BLaER1 (cell line): Measurements from ENCODE around the gene OS9.
A peak's percentile ranks its signal among the peaks of the same experiment; 100 is the strongest.

ENCODE experiments used
- H3K27ac ChIP-seq: shearing (Covaris generic); formaldehyde crosslinking; 2 replicates; pipeline ENCODE4 v1.8.1; 2022
- H3K27me3 ChIP-seq: shearing (Covaris generic); formaldehyde crosslinking; 2 replicates; pipeline ENCODE4 v1.8.1; 2022
- H3K36me3 ChIP-seq: shearing (Covaris generic); formaldehyde crosslinking; 2 replicates; pipeline ENCODE4 v1.8.1; 2022
- H3K4me1 ChIP-seq: shearing (Covaris generic); formaldehyde crosslinking; 2 replicates; pipeline ENCODE4 v1.8.1; 2022
- H3K4me2 ChIP-seq: shearing (Covaris generic); formaldehyde crosslinking; 2 replicates; pipeline ENCODE4 v1.8.1; 2022
- H3K4me3 ChIP-seq: shearing (Covaris generic); formaldehyde crosslinking; 2 replicates; pipeline ENCODE4 v1.8.1; 2022
- H3K9ac ChIP-seq: shearing (Covaris generic); formaldehyde crosslinking; 2 replicates; pipeline ENCODE4 v1.8.1; 2022
- H3K9me3 ChIP-seq: shearing (Covaris generic); formaldehyde crosslinking; 2 replicates; pipeline ENCODE4 v1.8.1; 2022
- H4K20me1 ChIP-seq: shearing (Covaris generic); formaldehyde crosslinking; 2 replicates; pipeline ENCODE4 v1.8.1; 2022
- Cebpa-rat ChIP-seq: shearing (Covaris generic); IDR thresholded peaks from 2 replicates; pipeline ENCODE4 v1.8.1; 2022

The OS9 gene

DNA sequence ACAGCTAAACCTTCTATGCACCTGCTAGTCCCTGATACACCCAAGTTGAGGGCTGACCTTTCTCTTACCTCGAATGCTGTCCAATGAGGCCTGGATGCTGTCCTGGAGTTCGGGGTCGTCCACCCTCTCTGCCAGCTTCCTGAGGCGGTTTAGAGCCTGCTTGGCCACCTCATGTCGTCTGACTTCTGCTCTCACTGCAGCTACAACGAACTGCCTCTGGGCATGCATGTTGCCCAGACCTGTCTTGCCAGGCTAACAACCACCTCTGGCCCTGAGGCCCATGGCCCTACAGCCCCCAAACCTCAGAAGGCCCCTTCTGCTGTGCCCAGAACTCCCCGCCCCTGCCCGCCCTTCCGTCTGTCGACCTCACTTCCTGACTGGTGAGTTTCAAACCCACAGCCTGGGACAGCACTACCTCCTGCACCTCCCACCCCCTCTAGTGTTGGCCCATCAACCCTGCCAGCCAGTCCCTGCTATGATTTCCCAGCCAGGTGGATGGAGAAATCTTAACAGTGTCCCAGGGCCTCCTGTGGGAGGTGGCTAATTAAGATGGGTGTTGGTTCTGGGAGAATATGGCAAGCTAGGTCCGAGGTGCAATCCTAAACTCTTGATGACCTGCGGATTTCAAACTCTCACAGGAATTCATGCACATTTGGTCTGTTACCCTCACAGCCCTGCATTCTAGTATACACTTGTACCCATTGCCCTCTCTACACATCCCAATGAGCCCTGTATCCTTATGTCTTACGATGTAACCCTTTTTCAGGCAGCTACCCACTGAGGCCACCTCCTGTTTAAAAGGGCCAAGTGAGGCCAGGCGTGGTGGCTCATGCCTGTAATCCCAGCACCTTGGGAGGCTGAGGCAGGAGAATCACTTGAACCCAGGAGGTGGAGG is 48.2 kb downstream of the OS9 start:
- H3K9ac ChIP-seq: peak overlapping the region; percentile 75
- H4K20me1 ChIP-seq: peaks cover 24% of the 10 kb centered on the region

DNA sequence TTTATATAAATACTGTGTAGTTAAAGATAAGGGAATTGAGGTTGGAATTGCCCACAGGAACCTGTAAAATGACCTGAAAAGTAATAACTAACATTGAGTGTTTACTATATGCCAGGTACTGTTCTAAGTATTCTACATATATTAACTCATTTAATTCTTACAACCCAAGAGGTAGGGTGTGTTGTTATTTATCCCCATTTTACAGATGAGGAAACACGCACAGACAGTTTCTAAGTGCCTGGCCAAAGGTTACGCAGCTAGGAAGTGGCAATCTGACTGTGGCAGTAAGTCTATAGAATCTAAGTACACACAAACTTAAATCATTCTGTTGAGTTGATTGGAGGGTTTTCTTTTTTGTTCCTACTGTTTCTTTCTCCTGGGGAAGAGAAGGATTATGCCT is 49.8 kb downstream of the OS9 start:
- peak overlapping the region; percentile 96 for H3K4me2 ChIP-seq

More for the DNA sequence above, 48.2 kb downstream of the OS9 start:
- H3K27me3 ChIP-seq: no peaks in the 10 kb centered on the region
- H3K4me3 ChIP-seq: peak overlapping the region; percentile 70
- TF ChIP-seq Cebpa-rat: no peak
- H3K27ac ChIP-seq: peak overlapping the region; percentile 66
- H3K9me3 ChIP-seq: no peaks in the 10 kb centered on the region
- peaks cover 33% of the 10 kb centered on the region for H3K36me3 ChIP-seq
- peak overlapping the region; percentile 96 for H3K4me2 ChIP-seq
- H3K4me1 ChIP-seq: peaks cover 60% of the 10 kb centered on the region

DNA sequence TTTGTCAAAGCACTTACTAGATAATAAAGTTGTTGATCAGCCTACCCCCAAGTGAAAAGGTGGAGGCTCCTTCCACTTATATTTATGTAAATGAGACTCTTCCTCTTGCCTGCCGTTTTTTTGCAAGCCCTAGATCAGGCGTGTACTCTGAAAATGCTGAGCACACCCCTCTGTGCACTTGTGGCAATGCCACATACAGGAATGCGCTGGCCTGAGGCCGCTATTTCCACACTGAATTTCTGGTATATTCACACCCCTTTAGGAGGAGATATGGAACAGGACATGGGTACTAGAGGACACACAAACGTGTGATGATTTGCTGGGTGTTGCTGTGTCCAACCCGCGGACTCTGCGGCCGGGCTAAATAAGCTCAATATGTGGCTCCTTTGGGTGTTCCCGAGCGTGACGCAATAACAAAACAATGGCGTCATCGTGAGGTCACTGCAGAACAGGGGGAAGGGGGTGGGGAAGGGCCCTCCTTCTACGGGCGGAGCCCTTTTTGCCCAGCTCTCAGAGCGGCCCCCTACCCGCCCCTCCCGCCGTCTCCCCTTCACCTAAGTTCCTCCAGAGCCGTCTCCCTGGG is 50.4 kb downstream of the OS9 start:
- Histone ChIP-seq H4K20me1 (peaks cover 27% of the 10 kb centered on the region), H3K4me3 (peak overlapping the region; percentile 93), H3K27me3 (no peaks in the 10 kb centered on the region), H3K27ac (peak overlapping the region; percentile 93), H3K4me2 (peak overlapping the region; percentile 96), H3K9me3 (no peaks in the 10 kb centered on the region), H3K36me3 (peaks cover 43% of the 10 kb centered on the region), H3K9ac (peak overlapping the region; percentile 93), H3K4me1 (peaks cover 57% of the 10 kb centered on the region)
- peak; percentile 34; the same call in 1 of the 2 replicates for TF ChIP-seq Cebpa-rat

More for the DNA sequence above, 49.8 kb downstream of the OS9 start:
- Histone ChIP-seq H3K36me3 (peaks cover 40% of the 10 kb centered on the region), H3K9ac (peak overlapping the region; percentile 93), H3K4me3 (peak overlapping the region; percentile 93), H4K20me1 (peaks cover 24% of the 10 kb centered on the region), H3K27me3 (no peaks in the 10 kb centered on the region), H3K4me1 (peaks cover 60% of the 10 kb centered on the region), H3K27ac (peak overlapping the region; percentile 93), H3K9me3 (no peaks in the 10 kb centered on the region)
- no peak for TF ChIP-seq Cebpa-rat

DNA sequence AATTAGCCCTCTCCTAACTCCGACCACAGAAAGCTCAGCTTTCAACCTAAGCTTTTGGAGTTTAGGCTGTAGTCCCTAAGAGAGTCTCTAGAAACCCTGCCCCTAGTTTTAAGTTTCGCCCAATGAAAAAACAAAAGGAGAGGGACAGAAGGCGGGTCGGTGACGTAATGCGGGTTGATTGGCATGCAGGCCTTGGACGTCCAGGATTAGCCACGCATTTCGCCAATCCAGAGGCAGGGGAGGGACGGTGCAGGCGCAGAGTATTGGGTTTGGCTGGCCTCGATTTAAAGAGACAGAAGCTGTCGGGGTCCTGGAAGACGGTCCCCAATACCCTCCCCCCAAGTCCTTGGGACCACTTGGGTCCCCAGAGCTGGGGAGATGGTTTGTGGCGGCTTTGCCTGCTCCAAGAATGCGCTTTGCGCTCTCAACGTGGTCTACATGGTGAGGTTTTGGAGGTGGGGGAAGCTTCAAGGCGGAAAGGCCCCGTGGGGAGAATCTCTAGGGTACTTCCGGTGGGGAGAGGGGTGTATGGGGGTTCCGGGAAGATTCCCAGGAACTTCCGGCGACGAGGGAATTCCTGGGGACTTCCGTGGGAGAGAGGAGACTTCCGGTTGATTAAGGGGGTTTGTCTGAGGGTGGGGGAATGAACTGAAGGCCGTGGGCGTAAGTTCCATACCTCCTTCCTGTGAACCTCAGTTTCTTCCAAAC is 51.0 kb downstream of the OS9 start, which contains the start of gene TSPAN31:
Gene TSPAN31 (plus strand): TSS at position 263 of the 708 bp plus-strand sequence. CDS start 116 bp downstream, at position 379.
- Histone ChIP-seq H3K27ac (peak within 1 kb of the TSS; percentile 93), H3K9ac (peak within 1 kb of the TSS; percentile 93), H3K4me2 (peak within 1 kb of the TSS; percentile 96), H3K9me3 (no peaks in the 10 kb centered on the region), H3K4me1 (peaks cover 50% of the 10 kb centered on the region), H3K4me3 (peak within 1 kb of the TSS; percentile 93), H4K20me1 (peaks cover 31% of the 10 kb centered on the region), H3K27me3 (no peaks in the 10 kb centered on the region), H3K36me3 (peaks cover 45% of the 10 kb centered on the region)
- peak; percentile 11; the same call in 1 of the 2 replicates for TF ChIP-seq Cebpa-rat

DNA sequence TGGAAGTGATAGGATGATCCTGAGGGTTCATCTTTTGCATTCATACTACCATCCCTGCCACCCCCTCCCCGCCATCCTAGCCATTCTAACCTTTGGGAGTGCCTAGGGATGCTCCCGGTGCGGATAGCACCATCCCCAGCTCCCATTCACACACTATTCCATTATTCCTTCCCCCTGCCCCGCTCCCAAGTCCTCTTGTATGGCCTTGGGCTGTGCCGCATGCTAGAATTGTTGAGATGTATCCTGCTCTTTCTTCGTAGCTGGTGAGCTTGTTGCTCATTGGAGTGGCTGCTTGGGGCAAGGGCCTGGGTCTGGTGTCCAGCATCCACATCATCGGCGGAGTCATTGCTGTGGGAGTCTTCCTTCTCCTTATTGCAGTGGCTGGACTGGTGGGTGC is 51.6 kb downstream of the OS9 start:
- peaks cover 49% of the 10 kb centered on the region for H3K4me1 ChIP-seq
- H3K4me3 ChIP-seq: peak overlapping the region; percentile 93
- peaks cover 34% of the 10 kb centered on the region for H4K20me1 ChIP-seq
- TF ChIP-seq Cebpa-rat: no peak
- peak overlapping the region; percentile 93 for H3K27ac ChIP-seq
- no peaks in the 10 kb centered on the region for H3K27me3 ChIP-seq
- peak overlapping the region; percentile 96 for H3K4me2 ChIP-seq
- peaks cover 51% of the 10 kb centered on the region for H3K36me3 ChIP-seq
- no peaks in the 10 kb centered on the region for H3K9me3 ChIP-seq
- H3K9ac ChIP-seq: peak overlapping the region; percentile 93

DNA sequence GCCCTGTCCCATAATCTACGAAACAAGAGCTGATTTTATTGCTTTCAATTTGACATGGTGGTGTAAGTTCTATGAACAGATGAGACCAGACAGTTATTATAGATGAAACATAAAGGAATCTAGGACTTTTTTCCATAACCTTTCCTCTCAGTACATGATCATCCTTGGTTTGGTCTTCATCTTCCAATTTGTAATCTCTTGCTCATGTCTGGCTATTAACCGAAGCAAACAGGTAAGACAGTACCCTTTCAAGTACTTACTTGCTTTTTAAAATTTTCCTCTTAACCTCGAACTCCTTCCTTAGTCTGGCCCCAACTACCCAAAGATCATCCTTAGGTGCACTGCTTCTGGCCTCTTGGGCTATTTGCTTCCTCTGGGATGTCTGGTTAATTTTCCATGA is 52.1 kb downstream of the OS9 start:
- no peak for TF ChIP-seq Cebpa-rat
- Histone ChIP-seq H3K9ac (peak overlapping the region; percentile 93), H3K27ac (no peak overlapping the region), H3K36me3 (peaks cover 56% of the 10 kb centered on the region), H3K4me1 (peaks cover 49% of the 10 kb centered on the region), H3K9me3 (no peaks in the 10 kb centered on the region), H3K27me3 (no peaks in the 10 kb centered on the region), H3K4me2 (peak overlapping the region; percentile 96), H4K20me1 (peaks cover 40% of the 10 kb centered on the region), H3K4me3 (peak overlapping the region; percentile 93; the same call in 1 of the 2 replicates)

DNA sequence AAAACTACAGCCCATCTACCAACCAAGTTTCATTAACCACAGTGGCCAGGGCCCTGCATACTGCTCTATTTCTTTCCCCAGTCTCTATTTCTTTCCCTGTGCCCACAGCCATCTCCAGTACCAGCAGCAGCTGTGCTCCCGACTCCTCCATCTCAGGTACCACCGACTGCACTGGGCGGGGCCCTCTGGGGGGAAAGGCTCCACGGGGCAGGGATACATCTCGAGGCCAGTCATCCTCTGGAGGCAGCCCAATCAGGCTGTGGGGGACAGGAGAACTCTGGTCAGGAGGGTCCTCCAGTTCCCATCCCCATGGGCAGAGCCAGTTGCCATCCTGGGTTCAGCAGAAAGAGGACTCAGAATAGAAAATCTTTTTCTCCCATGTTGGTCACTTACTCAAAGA is 55.1 kb downstream of the OS9 start:
- no peak overlapping the region for H3K4me2 ChIP-seq
- peaks cover 49% of the 10 kb centered on the region for H4K20me1 ChIP-seq
- peaks cover 58% of the 10 kb centered on the region for H3K36me3 ChIP-seq
- H3K4me3 ChIP-seq: no peak overlapping the region
- H3K9me3 ChIP-seq: no peaks in the 10 kb centered on the region
- peaks cover 44% of the 10 kb centered on the region for H3K4me1 ChIP-seq
- no peak for TF ChIP-seq Cebpa-rat
- peaks cover 14% of the 10 kb centered on the region for H3K27me3 ChIP-seq
- H3K9ac ChIP-seq: no peak overlapping the region
- H3K27ac ChIP-seq: no peak overlapping the region

DNA sequence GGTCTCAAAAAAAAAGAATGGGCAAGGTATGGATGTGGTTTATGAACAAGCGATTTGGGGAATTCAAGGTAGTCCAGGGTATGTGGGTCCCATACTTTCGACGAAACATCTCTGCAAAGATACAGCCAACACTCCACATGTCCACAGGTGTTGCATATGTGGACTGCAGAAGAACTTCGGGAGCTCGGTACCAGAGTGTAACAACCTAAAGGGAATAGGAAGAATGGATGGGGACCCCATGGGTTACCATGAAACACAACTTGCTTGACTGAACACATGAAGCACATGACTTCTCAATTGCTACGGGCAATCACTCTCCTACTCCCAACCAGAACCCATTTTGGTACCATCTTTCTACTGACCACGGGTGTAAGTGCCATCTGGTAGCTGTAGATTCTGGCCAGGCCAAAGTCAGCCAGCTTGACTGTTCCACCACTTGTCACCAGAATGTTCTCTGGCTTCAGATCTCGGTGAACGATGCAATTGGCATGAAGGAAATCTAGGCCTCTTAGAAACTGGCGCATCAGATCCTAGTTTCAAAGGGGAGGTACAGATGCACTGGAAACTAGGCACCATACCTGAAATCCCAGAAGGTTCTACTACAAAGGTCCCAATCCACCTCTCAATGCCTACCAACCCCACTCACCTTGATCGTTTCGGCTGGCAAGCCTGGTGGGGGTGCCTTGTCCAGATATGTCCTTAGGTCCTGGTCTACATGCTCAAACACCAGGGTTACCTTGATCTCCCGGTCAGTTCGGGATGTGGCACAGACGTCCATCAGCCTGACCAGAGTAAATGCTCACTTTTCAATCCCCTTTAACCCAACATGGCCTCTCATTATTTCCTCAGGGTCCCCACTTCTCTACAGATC is 56.9 kb downstream of the OS9 start:
- peaks cover 47% of the 10 kb centered on the region for H4K20me1 ChIP-seq
- no peak for TF ChIP-seq Cebpa-rat
- peaks cover 31% of the 10 kb centered on the region for H3K27me3 ChIP-seq
- peak overlapping the region; percentile 94 for H3K27ac ChIP-seq
- H3K9me3 ChIP-seq: no peaks in the 10 kb centered on the region
- H3K4me3 ChIP-seq: peak overlapping the region; percentile 84
- H3K4me2 ChIP-seq: peak overlapping the region; percentile 93
- H3K36me3 ChIP-seq: peaks cover 54% of the 10 kb centered on the region
- H3K9ac ChIP-seq: peak overlapping the region; percentile 94
- peaks cover 45% of the 10 kb centered on the region for H3K4me1 ChIP-seq

DNA sequence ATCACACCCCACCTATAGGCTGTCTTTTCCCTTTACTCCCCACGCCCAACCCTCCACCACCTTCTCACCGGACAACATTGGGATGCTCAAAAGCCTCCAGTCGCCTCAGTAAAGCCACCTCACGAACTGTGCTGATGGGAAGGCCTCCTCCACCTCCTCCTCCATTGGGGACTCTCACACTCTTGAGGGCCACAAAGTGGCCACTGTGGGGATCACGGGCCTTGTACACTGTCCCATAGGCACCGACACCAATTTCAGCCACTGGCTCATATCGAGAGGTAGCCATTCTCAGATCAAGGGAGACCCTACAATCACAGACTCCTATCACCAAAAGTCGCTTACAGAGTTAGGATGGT is 57.5 kb downstream of the OS9 start:
- peak overlapping the region; percentile 94 for H3K9ac ChIP-seq
- peak overlapping the region; percentile 93 for H3K4me2 ChIP-seq
- H3K36me3 ChIP-seq: peaks cover 48% of the 10 kb centered on the region
- TF ChIP-seq Cebpa-rat: no peak
- H3K27me3 ChIP-seq: peaks cover 37% of the 10 kb centered on the region
- peaks cover 45% of the 10 kb centered on the region for H3K4me1 ChIP-seq
- H3K9me3 ChIP-seq: no peaks in the 10 kb centered on the region
- peak overlapping the region; percentile 84 for H3K4me3 ChIP-seq
- peak overlapping the region; percentile 94 for H3K27ac ChIP-seq
- peaks cover 48% of the 10 kb centered on the region for H4K20me1 ChIP-seq
